ENCODE measurements around the gene ADARB1. TPM values are rescaled to one million over a fixed set of nuclear protein-coding genes. Genes with fewer than 3 reads are reported as not detected.

The ADARB1 gene
- total RNA-seq, 4 donors from 2014 or later, result 12.1 to 32.4 (median 14.4) TPM

- no peak for TF ChIP-seq CTCF (IDR thresholded peaks at IDR 0.05; ENCODE audit: low read depth)
Measured at GRCh38 chr21:45080639-45081414, 6.4 kb downstream of the ADARB1 start.

- TF ChIP-seq CTCF (IDR thresholded peaks at IDR 0.05; ENCODE audit: low read depth), result no peak
Measured at GRCh38 chr21:45081636-45082035, 7.3 kb downstream of the ADARB1 start.

- TF ChIP-seq CTCF (IDR thresholded peaks at IDR 0.05; ENCODE audit: low read depth), result no peak
Measured at GRCh38 chr21:45082736-45083135, 8.4 kb downstream of the ADARB1 start.

GRCh38 chr21:45084121-45084520 is 9.7 kb downstream of the ADARB1 start:
- TF ChIP-seq CTCF (IDR thresholded peaks at IDR 0.05; ENCODE audit: low read depth), result no peak

- no peak for TF ChIP-seq CTCF (IDR thresholded peaks at IDR 0.05; ENCODE audit: low read depth)
Measured at GRCh38 chr21:45084881-45085536, 10.6 kb downstream of the ADARB1 start.

- TF ChIP-seq CTCF (IDR thresholded peaks at IDR 0.05; ENCODE audit: low read depth), result no peak
Measured at GRCh38 chr21:45085700-45086099, 11.3 kb downstream of the ADARB1 start.

GRCh38 chr21:45086337-45086958 is 12.1 kb downstream of the ADARB1 start:
- TF ChIP-seq CTCF (IDR thresholded peaks at IDR 0.05; ENCODE audit: low read depth), result no peak
